Glomerular endothelial cell (primary cell): ENCODE data around the gene PPP2R5C. TPM values are rescaled to one million over a fixed set of nuclear protein-coding genes. Genes with fewer than 3 reads are reported as not detected.

ENCODE experiments used
- DNase-seq: peaks from one replicate; pipeline ENCODE4 v3.0.0-alpha.2; 2011; ENCODE audit warnings: low read depth, low spot score; ENCODE audit errors: extremely low read depth
- total RNA-seq: library from RNA; depleted of rRNA; stranded (reverse); fragments of >200 nt; gene quantifications from 2 replicates; pipeline ENCODE4 v1.2.3, GENCODE V29; 2015

Gene PPP2R5C
- total RNA-seq, 1 donor from 2014 or later, result 66.9 TPM

DNA sequence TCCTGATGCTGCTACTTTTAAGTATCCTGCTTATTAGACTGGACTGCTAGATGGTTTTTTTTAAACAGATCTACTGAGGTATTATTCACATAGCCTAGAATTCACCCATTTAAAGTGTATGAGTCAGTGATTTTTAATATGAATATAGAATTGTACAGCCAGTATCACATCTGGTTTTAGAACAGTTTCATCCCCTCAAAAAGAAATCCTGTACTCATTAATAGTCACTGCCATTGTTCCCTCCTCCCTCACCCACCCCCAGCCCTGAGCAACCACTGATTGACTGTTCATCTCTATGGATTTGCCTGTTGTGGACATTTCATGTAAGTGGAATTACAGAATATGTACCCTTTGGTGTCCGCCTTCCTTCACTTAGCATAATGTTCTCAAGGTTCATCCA, 98.4 kb downstream of the PPP2R5C start:
- DNase-seq, result no peak

DNA sequence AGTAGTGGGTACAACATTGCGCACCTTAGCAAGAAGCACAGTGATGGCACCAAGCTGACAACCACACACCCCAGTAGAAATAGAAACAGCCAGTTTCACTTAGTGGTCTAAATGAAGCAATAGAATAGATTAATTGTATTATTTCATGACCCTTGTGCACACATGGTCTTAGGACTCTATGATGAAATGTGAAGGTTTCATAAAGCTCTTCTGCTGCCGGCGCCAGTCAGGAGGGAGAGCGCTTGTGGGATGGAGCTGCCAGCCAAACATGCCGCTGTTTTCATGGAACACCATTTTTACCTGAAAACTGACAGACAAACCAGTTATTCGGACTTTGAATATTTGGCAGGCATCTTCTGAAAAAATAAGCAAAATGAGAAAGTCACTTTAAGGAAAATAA, 100.0 kb downstream of the PPP2R5C start:
- no peak for DNase-seq

DNA sequence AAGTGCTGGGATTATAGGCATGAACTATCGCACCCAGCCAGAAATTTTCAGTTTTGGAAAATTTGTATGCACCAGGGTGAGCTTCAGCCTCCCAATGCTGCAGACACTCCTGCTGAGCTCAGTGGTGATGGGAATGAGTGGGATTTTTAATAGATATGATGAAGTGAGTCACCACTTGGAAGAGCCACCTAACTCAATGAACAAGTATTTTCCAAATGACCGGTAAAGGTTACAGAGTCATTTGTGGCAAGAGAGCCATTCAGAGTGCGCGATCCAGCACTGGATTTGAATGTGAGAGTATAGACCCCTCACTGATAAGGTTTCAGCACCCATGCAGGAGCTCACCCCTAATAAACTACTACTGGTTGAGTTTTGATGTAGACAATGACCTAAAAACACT, 100.7 kb downstream of the PPP2R5C start:
- DNase-seq, result no peak

GRCh38 chr14:101862711-101863110, 101.2 kb downstream of the PPP2R5C start:
- DNase-seq, result no peak

- DNase-seq, result no peak
Measured at GRCh38 chr14:101865288-101865687, 103.8 kb downstream of the PPP2R5C start.

DNA sequence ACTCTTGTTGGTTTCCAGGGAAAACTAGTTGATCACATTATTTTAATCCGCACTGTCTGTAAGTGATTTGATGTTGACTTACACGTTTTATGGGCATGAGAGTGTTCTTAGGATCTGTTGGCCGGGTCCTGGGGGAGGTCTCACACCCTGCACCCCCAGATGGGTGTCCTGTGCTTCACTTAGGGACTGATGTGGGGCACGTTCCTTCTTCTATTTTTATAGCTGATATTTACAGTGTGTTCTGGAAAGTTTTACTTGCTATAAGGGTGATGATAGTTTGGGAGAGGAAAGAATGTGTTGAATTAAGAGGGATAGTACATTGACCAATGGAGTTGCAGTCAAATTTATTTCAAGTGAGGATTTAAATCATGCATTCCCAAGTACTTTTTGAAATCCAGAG, 106.3 kb downstream of the PPP2R5C start:
- DNase-seq, result no peak

DNA sequence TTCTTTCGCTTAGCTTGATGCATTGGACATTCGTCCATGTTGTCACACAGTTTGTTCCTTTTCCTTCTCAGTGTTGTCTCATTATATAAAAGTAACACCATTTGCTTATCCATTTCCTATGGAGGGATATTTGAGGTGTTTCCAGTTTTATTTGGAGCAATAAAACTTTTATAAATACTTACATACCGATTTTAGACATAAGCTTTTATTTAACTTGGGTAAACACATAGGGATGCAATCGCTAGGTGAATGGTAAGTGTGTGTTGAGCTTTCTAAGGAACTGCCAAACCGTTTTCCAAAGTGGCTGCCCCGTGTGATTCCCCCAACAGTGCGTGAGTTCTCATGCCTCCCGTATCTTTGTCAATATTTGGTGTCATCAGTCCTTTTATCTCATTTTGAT, 107.7 kb downstream of the PPP2R5C start:
- no peak for DNase-seq

GRCh38 chr14:101870273-101870939, 108.9 kb downstream of the PPP2R5C start:
- no peak for DNase-seq

- DNase-seq, result no peak
Measured at GRCh38 chr14:101872346-101872745, 110.8 kb downstream of the PPP2R5C start.

GRCh38 chr14:101873076-101873825, 111.7 kb downstream of the PPP2R5C start:
- DNase-seq, result no peak

DNA sequence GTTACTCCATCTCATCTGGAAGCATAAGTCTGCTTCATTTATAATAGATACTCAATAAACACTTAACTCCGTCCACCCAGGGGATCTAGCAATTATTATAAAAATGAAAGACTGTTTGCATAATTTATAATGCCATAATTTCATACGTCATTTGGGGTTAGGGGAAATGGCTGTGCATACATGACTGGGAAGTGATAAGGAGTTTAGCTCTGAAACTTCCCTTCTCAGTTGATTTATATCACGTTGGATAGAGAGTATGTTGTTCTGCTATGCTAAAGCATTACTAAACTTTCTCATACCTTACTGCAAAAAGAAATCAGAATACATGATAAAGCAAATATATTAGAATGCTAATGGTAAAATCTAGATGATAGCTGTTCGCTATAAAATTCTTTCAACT, 112.5 kb downstream of the PPP2R5C start:
- no peak for DNase-seq

DNA sequence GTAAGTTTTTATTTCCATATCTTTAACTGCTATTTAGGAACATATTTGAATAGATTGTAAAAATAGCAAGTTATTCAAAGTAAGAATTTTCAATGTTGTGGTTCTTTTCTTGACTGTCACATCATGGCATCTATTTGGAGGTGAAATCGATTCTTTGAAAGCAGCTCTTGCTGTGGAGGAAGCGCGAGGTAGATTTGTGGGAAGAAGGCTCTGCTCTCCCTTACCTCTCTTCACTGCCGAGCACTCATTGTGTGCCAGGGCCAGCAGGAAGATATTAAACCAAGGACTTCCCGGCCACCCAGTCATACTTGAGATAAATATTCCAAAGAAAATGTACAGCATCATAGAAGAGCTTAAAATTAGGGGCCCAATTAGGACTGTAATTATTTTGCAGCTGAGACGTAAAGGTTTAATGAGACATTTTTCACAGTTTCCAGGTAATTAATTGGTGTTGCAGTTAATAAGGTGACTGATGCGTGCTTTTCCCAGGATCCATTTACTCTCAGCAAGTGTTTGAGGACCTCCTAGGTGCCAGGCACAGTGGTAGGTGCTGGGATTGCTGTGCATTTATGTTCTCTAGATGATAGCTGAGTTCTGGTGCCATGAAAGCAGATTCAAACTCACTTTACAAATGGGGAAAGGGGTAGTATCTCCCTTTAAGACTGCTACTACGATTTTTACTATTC, 113.7 kb downstream of the PPP2R5C start:
- no peak for DNase-seq

DNA sequence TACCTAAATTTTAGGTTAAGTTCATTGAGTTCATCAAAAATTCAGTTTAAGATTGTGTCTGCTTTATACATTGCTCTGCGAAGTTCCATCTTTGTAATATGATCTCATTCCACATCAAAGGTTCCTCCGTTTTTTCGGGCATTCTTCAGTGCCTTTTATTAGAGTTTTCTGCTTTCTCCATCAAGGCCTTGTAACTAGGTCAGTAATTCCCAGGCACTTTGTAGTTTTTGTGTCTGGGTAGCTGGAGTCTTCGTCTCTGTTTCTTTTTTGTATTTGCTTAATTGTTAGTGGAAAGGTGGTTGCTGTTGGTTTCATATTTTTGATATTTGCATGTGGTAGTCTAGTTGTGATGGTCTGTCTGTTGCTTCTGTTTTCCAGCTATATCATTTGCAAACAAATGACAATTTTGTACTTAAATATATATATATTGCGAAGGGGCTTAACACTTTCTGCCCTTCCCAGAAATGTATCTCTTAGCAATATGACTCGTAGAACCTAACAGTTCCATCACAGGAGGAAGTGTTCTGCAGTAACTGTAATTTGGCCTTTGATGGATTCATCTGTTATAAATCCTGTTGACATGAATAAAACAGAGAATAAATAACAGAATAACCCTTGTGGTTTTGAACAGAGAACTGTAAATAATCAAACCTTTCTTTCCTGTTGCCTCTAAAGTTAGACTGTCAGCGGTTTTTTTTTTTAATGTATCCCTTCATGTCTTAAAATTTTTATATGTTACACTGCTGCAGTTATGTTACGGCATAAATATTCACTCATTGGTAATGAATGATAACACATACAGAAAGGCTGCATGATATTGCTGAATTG, 114.4 kb downstream of the PPP2R5C start:
- DNase-seq, result no peak

- peak; percentile 73 for DNase-seq
Measured at GRCh38 chr14:101876555-101876938, 115.0 kb downstream of the PPP2R5C start.

DNA sequence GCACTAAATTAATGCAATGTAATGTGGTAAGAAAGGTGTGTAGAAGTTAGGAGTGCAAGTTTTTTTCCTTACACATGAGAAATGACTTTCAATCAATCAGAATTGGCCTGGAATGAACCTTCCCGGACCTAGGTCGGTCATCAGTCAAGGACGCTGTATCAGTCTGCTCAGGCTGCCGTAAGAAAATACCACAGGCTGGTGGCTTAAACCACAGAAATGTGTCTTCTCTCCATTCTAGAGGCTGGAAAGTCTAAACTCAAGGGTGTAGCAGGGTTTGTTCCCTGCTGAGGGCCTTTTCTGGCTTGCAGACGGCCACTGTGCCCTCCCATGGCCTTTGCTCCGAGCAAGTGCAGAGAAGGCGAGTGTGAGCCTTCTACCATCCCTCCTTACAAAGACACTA, 116.3 kb downstream of the PPP2R5C start:
- DNase-seq, result no peak

DNA sequence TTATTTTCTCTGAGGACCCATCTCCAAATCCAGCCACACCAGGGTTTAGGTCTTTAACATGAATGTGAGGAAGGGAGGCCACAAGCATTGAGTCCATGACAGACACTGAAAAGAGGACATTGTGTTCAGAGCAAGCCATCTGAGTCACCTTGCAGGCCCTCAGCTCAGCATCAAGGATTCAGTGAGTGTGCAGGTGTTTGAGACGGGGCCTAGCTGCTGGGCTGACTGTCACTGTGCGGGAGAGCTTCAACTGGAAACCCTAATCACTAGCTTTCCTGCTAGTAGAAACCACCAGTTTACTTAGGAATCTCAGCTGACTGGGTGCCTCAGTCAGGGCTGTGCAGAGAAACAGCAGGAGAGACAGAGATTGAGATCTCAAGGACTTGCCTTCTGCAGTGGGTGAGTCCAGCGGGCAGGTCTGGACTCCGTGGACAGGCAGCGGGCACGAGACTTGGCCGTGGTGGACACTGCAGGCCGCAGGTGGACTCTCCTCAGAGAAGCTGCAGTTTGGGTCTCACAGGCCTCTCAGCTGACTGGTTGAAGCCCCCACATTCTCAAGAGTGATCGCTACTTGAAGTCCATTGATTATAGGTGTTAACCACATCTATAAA, 116.8 kb downstream of the PPP2R5C start:
- DNase-seq, result no peak

- DNase-seq, result no peak
Measured at GRCh38 chr14:101878822-101879528, 117.5 kb downstream of the PPP2R5C start.

DNA sequence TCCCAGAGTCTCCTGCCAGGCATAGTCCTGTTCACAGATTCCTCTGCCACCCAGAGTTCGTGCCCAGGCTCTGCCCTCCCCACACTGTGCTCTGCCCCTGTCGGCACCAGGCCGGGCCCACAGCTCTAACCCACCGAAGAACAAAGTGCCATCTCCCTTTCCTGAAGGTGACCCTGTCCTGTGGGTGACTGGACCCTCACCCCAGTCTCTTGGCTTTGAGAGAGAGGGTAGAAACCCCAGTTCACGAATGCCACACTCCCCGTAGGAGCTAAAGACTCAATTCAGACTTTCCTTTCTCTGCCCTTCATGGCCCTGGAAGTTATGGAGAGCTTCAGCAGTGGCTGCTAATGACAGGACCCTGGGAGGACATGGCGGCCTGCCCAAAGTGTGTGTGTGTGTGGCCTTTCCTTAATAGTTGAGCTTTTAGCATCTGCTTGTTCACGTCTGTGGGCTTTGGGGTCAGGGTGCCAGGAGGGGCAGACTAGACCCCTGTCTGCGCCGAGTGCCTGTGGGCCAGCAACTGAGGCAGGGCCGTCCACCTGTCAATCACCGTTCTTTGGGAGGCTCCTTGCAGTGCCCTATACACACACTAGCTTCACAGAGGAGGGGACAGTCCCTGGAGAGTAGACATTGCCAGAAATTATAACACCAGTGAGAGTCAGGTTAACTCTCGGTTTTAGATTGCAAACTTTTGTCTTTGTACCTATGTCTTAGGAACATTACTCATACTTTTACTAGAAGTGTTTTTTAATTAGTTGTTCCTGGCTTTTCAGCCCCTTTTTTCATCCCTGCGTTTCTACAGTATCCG, 118.2 kb downstream of the PPP2R5C start:
- DNase-seq, result no peak

DNA sequence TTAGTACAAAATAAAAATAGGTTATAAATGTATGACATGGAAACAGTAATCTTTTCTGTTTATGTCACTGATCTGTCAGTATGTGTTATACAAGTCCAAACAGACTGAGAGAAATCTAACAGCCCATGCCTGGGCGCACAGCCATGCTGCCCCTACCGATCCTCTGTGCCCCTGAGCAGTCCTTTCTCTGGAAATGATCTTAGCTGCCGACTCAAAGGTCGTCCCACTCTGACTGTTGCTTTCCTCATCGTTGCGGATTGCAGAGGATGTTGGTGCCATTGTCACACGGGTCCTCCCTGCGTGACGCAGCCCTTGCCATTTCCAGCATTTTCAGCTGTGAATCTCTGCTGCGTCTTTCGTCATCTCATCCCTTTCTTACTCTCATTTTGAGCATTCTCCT, 119.9 kb downstream of the PPP2R5C start:
- no peak for DNase-seq
